Smooth muscle cell (in vitro differentiated cells): ENCODE results near the gene FURIN. TPM values are rescaled to one million over a fixed set of nuclear protein-coding genes. Genes with fewer than 3 reads are reported as not detected.

Source experiments
- DNase-seq: peaks from one replicate; lab custom pipeline; 2025; ENCODE audit not compliant: unreplicated experiment; lab: John Stamatoyannopoulos, UW
- H2AFZ ChIP-seq: fragments of 200-600 bp; sonication (generic); 2 replicates; pipeline ENCODE4 v1.6.0; 2016; ENCODE audit warnings: antibody characterized with exemption, low read depth, mild to moderate bottlenecking
- H3F3A ChIP-seq: fragments of 200-600 bp; sonication (generic); 2 replicates; pipeline ENCODE4 v1.6.0; 2017; ENCODE audit warnings: antibody characterized with exemption, low read depth
- H3K27ac ChIP-seq: fragments of 200-600 bp; sonication (generic); 2 replicates; pipeline ENCODE4 v1.5.1; 2016; ENCODE audit warnings: low read depth, mild to moderate bottlenecking
- H3K27me3 ChIP-seq: fragments of 200-600 bp; sonication (generic); 2 replicates; pipeline ENCODE4 v1.6.1; 2016; ENCODE audit warnings: low read depth, mild to moderate bottlenecking
- H3K36me3 ChIP-seq: fragments of 200-600 bp; sonication (generic); 2 replicates; pipeline ENCODE4 v1.5.1; 2016; ENCODE audit warnings: low read depth
- H3K4me1 ChIP-seq: fragments of 200-600 bp; sonication (generic); 2 replicates; pipeline ENCODE4 v1.5.1; 2016; ENCODE audit warnings: low read depth
- H3K4me2 ChIP-seq: fragments of 200-600 bp; sonication (generic); 2 replicates; pipeline ENCODE4 v1.6.0; 2016; ENCODE audit warnings: mild to moderate bottlenecking
- H3K4me3 ChIP-seq: fragments of 200-600 bp; sonication (generic); 2 replicates; pipeline ENCODE4 v1.5.1; 2016; ENCODE audit warnings: mild to moderate bottlenecking
- H3K79me2 ChIP-seq: fragments of 200-600 bp; sonication (generic); 2 replicates; pipeline ENCODE4 v1.6.0; 2016; ENCODE audit warnings: low read depth, mild to moderate bottlenecking
- H3K9ac ChIP-seq: fragments of 200-600 bp; sonication (generic); 2 replicates; pipeline ENCODE4 v1.6.0; 2016; ENCODE audit warnings: low read depth
- H3K9me3 ChIP-seq: fragments of 200-600 bp; sonication (generic); replicated peaks from 2 replicates; pipeline ENCODE4 v1.5.1; 2016; ENCODE audit warnings: low read depth
- H4K20me1 ChIP-seq: fragments of 200-600 bp; sonication (generic); 2 replicates; pipeline ENCODE4 v1.6.0; 2016; ENCODE audit warnings: low read depth
- CTCF ChIP-seq: fragments of 200-600 bp; sonication (generic); IDR thresholded peaks from 2 replicates; pipeline ENCODE4 v1.5.1; 2017; ENCODE audit warnings: borderline replicate concordance, mild to moderate bottlenecking, antibody characterized with exemption; ENCODE audit not compliant: insufficient read depth, poor library complexity, severe bottlenecking
- WGBS: methylation state at CpG from one replicate; pipeline ENCODE4 v1.1.7; 2016; ENCODE audit warnings: low lambda C conversion rate; 5-methylcytosine and 5-hydroxymethylcytosine counted together
- polyA plus RNA-seq: library from polyadenylated mRNA; unstranded; fragments of >200 nt; fragmentation: Nextera tagmentation; extraction: Ambion mirVana; gene quantifications from 2 replicates; pipeline ENCODE4 v1.2.1, GENCODE V29; 2016
- total RNA-seq: library from RNA; depleted of rRNA; stranded (reverse); fragments of >200 nt; gene quantifications from 2 replicates; pipeline ENCODE4 v1.2.3, GENCODE V29; 2014

FURIN gene
- total and polyA plus RNA-seq, 2 experiments from 2014 or later: 66.0 to 113 TPM

GRCh38 chr15:90891346-90891949 is 23.1 kb downstream of the FURIN start:
- 88% methylated on average over 8 of the region's 8 CpGs for WGBS
- Histone ChIP-seq H3K36me3 (no peaks in the 10 kb centered on the region), H3K4me1 (no peaks in the 10 kb centered on the region)

DNA sequence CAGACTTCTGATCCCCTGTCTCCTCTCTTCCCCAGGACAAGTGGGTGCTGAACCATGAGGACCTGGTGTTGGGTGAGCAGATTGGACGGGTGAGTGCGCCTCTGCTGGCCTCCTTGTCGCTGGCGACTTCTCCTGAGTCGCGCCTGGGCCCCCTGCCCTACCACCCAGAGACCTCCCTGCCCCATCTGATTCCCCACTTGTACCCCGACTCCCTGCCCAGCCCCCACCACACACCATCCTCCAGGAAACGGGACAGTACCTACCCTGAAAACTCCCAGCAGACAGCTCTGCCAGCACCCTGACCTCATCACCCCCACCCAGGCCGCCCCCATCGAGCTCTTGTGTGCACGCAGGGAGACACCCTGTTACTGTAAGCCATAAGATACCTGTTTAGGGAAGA is 23.6 kb downstream of the FURIN start:
- H3K27ac ChIP-seq: no peak overlapping the region
- no peak for DNase-seq
- no peaks in the 10 kb centered on the region for H3K9me3 ChIP-seq
- no peaks in the 10 kb centered on the region for H3F3A ChIP-seq
- no peaks in the 10 kb centered on the region for H3K36me3 ChIP-seq
- no peak overlapping the region for H3K9ac ChIP-seq
- no peak overlapping the region for H3K4me3 ChIP-seq
- no peaks in the 10 kb centered on the region for H3K79me2 ChIP-seq
- no peak overlapping the region for H2AFZ ChIP-seq
- no peak overlapping the region for H3K4me2 ChIP-seq
- no peaks in the 10 kb centered on the region for H4K20me1 ChIP-seq
- no peaks in the 10 kb centered on the region for H3K27me3 ChIP-seq
- WGBS: over 99% methylated on average over 11 of the region's 11 CpGs
- no peak for TF ChIP-seq CTCF
- no peaks in the 10 kb centered on the region for H3K4me1 ChIP-seq

More at GRCh38 chr15:90891346-90891949, 23.1 kb downstream of the FURIN start:
- Histone ChIP-seq H3K79me2 (no peaks in the 10 kb centered on the region), H3F3A (no peaks in the 10 kb centered on the region), H3K9ac (no peak overlapping the region), H3K27me3 (no peaks in the 10 kb centered on the region), H3K4me2 (no peak overlapping the region), H4K20me1 (no peaks in the 10 kb centered on the region), H2AFZ (no peak overlapping the region), H3K27ac (no peak overlapping the region), H3K9me3 (no peaks in the 10 kb centered on the region), H3K4me3 (no peak overlapping the region)
- no peak for DNase-seq
- no peak for TF ChIP-seq CTCF

DNA sequence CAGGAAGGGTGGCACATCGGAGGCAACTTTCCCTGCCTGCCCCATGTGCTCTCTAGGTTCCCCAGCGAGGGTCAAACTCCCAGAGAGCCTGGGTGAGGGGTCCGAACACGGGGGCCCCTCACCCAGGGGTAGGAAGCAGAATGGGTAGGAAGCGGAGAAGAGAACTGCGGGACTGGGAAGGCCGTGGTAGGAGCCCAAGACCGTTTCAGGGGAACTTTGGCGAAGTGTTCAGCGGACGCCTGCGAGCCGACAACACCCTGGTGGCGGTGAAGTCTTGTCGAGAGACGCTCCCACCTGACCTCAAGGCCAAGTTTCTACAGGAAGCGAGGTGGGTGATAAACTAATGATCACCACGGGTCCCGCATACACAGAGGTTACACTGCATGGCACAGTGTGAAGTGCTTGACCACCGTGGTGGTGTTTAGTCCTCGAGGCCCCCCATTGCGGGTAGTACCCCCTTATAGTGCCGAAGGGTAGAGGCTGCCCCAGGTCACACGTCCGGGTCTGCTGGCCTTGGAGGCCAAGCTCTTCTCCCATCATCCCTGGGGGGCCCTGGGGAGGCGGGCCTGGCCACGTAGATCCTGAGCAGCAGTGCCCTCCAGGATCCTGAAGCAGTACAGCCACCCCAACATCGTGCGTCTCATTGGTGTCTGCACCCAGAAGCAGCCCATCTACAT is 24.2 kb downstream of the FURIN start:
- Histone ChIP-seq H3K79me2 (no peaks in the 10 kb centered on the region), H3K4me1 (no peaks in the 10 kb centered on the region), H3K4me3 (no peak overlapping the region), H4K20me1 (no peaks in the 10 kb centered on the region), H3K9me3 (no peaks in the 10 kb centered on the region), H3K27ac (no peak overlapping the region), H3F3A (no peaks in the 10 kb centered on the region), H3K36me3 (no peaks in the 10 kb centered on the region), H3K9ac (no peak overlapping the region), H3K4me2 (no peak overlapping the region), H2AFZ (no peak overlapping the region), H3K27me3 (no peaks in the 10 kb centered on the region)
- WGBS: 97% methylated on average over 28 of the region's 29 CpGs
- TF ChIP-seq CTCF: no peak
- no peak for DNase-seq
